GM11168 (cell line): Measurements from ENCODE around the gene GAS7.

ENCODE experiments used
- in situ Hi-C: fragments of 300-500 bp; cut with MboI; formaldehyde crosslinking; loops from one replicate; pipeline ENCODE4 v1.12.0; 2022; ENCODE audit warnings: low sequenced_read_pairs; ENCODE audit not compliant: unreplicated experiment

Gene GAS7

GRCh38 chr17:10001306-10001873 is 197.0 kb downstream of the GAS7 start:
- in situ Hi-C loops, result no loop called here

- in situ Hi-C loops, result no loop called here
These were observed 198.3 kb downstream of the GAS7 start for GRCh38 chr17:9999919-10000695.

DNA sequence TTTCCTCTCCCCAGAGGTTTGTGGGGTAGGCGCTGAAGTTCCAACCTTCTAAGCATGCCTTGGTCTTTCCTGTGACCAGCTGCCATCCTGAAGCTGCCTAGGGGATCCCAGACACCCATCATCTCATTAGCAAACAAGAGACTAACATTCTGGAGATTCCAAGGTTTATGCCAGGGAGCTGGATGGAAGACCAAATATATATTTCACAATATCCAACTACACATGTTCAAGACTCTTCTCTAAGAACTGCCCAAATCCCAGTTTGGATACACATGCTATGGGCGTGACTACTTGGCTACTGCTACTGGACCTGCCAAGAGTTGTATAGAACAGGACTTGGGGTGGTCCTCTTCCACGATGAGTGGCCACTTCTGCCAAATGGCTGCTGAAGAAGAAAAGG is 200.3 kb downstream of the GAS7 start:
- in situ Hi-C loops, result no loop called here

- in situ Hi-C loops, result no loop called here
These were observed 203.6 kb downstream of the GAS7 start for GRCh38 chr17:9994761-9995160.

GRCh38 chr17:9991796-9992195 is 206.6 kb downstream of the GAS7 start:
- in situ Hi-C loops, result no loop called here

- in situ Hi-C loops, result no loop called here
These were observed 207.1 kb downstream of the GAS7 start for GRCh38 chr17:9991351-9991750.

GRCh38 chr17:9987779-9988585 is 210.4 kb downstream of the GAS7 start:
- in situ Hi-C loops, result no loop called here

DNA sequence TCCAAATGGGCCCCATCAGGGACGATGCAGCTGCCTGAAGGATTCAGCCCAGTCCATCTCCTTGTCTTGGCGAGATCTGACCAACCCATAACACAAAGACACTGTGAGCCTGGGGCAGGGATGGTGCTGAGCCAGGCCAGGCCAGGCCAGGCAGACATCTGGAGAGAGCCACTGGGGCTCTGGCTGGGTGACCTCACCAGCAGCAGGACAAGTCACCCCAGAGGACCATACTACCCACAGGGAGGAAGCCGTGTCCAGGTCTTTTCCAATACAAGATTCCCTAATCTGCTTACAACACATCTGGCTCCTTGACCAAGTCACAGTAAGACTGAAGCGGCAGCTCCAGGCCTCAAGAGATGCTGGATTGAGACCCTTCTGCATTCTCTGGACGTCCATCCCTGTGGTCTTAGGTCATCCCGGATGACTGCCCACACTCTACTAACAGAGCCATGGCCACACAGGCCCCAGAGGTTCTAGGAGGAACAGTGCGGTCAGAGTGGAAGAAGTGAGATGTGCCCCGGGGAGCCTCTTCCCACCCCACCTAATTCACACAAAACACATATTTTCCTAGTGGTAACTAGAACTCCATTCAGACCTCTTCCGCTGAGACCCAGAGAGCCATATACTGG is 211.5 kb downstream of the GAS7 start:
- in situ Hi-C loops, result no loop called here

DNA sequence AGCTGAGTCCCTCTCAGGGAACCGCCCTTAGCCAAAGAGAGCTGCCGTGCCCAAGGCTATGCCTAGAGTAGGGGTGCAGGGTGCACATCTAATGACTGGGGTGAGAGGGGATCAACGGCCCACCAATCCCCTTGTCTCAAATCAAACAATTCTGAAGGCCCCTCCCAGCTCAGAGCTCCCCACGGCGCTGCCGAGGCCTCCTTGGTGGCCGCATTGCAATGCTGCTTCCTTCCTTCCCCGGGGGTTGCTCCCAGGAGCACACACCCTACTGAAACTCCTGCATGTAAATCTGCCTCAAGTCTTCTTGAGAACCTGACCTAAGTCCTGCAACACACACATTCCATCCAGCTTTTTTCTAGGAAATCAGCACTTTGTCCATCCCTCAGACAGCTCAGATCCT is 212.8 kb downstream of the GAS7 start:
- in situ Hi-C loops, result no loop called here

DNA sequence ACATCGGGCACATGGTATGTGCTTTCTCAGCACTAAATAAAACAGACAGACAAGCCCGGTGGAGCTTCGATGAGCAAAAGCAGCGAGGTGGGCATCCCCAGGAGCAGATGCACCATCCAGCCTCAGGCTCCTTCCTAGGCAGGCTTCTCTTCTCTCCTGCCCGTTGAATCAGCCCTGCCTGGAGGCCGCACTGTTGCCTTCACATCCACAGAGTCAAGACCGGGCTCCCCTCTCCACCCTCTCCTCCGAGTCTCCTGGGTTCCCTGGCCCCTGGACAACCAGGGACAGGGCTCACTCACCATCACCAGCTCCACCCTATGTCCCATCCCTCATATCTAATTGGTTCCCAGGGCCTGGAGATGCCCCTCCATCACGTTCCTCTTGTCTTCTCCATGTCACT is 213.6 kb downstream of the GAS7 start:
- in situ Hi-C loops, result no loop called here

GRCh38 chr17:9982159-9982558 is 216.2 kb downstream of the GAS7 start:
- in situ Hi-C loops, result no loop called here

DNA sequence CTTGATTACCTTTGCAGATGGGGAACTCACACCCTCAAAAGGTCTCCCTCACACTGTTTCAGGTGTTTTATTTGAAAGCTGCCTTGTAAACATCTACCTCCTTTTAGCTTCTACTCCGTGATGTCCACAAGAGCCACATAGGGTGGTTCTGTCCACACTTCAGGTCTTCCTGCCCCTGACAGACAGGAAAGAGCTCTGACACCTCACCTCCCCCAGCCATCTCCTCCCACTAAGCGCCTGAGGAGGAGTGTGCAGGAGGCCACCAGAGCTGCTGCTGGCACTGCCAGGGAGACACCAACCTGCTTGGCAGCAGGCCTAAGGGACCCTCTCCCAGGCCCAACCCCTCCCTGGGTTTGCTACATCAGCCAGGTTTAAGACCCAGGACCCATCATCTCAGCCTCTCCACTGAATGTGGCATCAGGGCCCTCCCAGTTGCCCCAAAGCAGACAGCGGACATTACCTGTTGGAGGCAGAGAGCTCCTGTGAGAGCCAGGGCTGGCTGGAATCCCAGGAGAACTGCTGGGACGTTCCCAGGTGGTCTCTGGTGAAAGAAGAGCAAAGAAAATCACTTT is 217.0 kb downstream of the GAS7 start:
- in situ Hi-C loops, result no loop called here

GRCh38 chr17:9979463-9979995 is 218.9 kb downstream of the GAS7 start:
- in situ Hi-C loops, result no loop called here

DNA sequence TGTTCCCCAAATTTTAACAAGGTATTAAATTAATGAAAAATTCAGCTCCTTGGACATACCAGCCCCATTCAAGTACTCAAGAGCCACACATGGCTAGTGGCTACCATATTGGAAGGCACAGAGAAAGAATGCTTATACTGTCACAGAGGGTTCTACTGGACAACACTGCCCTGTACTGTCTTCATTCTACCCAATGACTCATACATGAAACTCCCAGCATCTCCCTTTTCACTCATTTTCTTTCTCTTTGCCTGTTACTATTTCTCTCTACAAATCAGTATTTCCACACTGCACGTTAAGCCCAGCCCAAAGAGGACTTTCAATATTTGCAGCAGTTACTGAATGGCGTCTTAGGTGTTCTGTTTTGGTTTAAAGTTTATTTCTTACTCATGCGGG is 221.2 kb downstream of the GAS7 start:
- in situ Hi-C loops, result no loop called here

DNA sequence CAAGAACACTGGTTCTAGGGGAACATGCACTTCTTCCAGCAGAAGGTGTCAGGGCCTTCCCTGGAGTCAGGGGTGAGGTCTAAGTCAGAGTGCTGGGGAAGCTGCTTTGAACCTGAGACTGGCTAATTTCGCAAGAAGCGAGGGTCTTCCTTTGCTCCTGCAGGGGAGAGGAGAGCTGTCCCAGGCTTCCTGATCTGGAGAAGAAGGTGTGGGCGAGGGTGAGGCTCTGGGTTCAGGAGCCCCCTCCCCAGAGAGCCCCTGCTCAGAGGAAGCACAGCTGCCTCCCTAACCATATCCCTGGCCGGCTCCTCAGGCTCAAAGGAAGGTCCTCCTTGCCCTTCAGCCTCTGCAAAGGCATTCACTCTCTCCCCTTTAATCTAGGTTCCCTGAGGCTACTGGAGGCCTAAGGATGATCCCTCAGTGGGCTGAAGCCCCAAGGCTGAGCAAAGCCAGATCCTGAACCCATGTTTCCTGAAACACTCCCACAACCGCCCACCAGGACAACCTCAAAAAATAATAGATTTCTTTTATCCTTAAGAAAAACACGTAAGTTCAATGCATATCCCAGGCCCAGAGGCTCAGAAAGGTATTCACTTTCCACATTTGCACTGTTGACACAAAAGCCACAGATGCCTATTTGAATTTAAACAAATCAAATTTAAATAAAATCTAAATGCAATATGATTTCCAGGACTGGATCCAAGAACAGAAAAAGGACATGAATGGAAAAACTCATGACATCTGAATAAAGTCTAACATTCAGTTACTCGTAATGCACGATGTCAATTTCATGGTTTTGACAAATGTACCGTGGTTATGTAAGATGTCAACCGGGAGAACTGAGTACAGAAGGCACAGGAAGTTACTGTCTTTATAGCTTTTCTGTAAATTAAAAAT is 221.9 kb downstream of the GAS7 start:
- in situ Hi-C loops, result no loop called here

- in situ Hi-C loops, result no loop called here
These were observed 223.7 kb downstream of the GAS7 start for GRCh38 chr17:9974448-9975381.

GRCh38 chr17:9973669-9974447 is 224.5 kb downstream of the GAS7 start:
- in situ Hi-C loops, result no loop called here
